ENCODE results near the gene TMC6.

GRCh38 chr17:78111016-78111726 is 17.4 kb downstream of the TMC6 start:
- TF ChIP-seq POLR2A (IDR thresholded peaks at IDR 0.05) (no peak), CTCF (IDR thresholded peaks at IDR 0.05) (no peak)
